Stomach (tissue), 9 donors: Measurements from ENCODE around the gene LYPD6B. TPM values are rescaled to one million over a fixed set of nuclear protein-coding genes. Genes with fewer than 3 reads are reported as not detected.

ENCODE experiments used
- DNase-seq, 2 donors: peaks; one replicate each; pipeline versions ENCODE4 v3.0.0 to v3.0.0-alpha.2; 2013 to 2019
- H3K27ac ChIP-seq, 5 donors: fragments of 200-600 bp in 4 of 5; sonication (generic) in 4 of 5; one replicate each; pipeline ENCODE4 v1.5.1; 2013 to 2019; ENCODE audit warnings: mild to moderate bottlenecking in 1 of 5, moderate library complexity in 1 of 5
- H3K27me3 ChIP-seq, 3 donors: fragments of 200-600 bp; sonication (generic); one replicate each; pipeline ENCODE4 v1.5.1; 2017 to 2019; ENCODE audit warnings: mixed run types in 1 of 3
- H3K36me3 ChIP-seq, 4 donors: fragments of 200-600 bp; sonication (generic); 1 replicate in 3 of 4; 2 replicates in 1 of 4; pipeline ENCODE4 v1.5.1; 2016 to 2019
- H3K4me1 ChIP-seq, 4 donors: fragments of 200-600 bp; sonication (generic); one replicate each; pipeline ENCODE4 v1.5.1; 2016 to 2019
- H3K4me3 ChIP-seq, 4 donors: fragments of 200-600 bp; sonication (generic) in 3 of 4; one replicate each; pipeline ENCODE4 v1.5.1; 2016 to 2019; ENCODE audit warnings: mild to moderate bottlenecking in 1 of 4
- H3K9me3 ChIP-seq, 4 donors: fragments of 200-600 bp; sonication (generic); one replicate each; pipeline ENCODE4 v1.5.1; 2016 to 2019
- EP300 ChIP-seq: sonication (generic); formaldehyde crosslinking; IDR thresholded peaks from one replicate; pipeline ENCODE4 v1.6.1; 2017; ENCODE audit warnings: antibody characterized with exemption
- POLR2A ChIP-seq, 4 donors: fragments of 450-650 bp; IDR thresholded peaks; one replicate each; pipeline ENCODE4 v1.6.1; 2016; ENCODE audit warnings: antibody characterized with exemption in 4 of 4, control low read depth in 2 of 4, mild to moderate bottlenecking in 1 of 4, moderate library complexity in 1 of 4
- POLR2AphosphoS5 ChIP-seq, 3 donors: sonication (generic); formaldehyde crosslinking; IDR thresholded peaks; one replicate each; pipeline ENCODE4 v1.6.1; 2016; ENCODE audit warnings: antibody characterized with exemption in 3 of 3
- WGBS, 5 donors: extraction: QIAGEN DNeasy Blood & Tissue Kit in 3 of 5; methylation state at CpG; one replicate each; pipeline versions ENCODE4 v1.1.5 to v1.1.7; 2013 to 2018; 5-methylcytosine and 5-hydroxymethylcytosine counted together
- intact Hi-C: fragments of 100-400 bp; cut with DNase I; formaldehyde crosslinking; loops from one replicate; pipeline ENCODE4 v1.15.1; 2023; ENCODE audit warnings: low total_unique reads
- polyA plus RNA-seq, 3 donors: library from polyadenylated mRNA; stranded (reverse); fragments of 200-250 nt; gene quantifications; one replicate each; pipeline ENCODE4 v1.2.3, GENCODE V29; 2013
- total RNA-seq, 5 donors: library from RNA; depleted of rRNA; stranded (reverse); fragments of >200 nt; gene quantifications; one replicate each; pipeline versions ENCODE4 v1.1.0 to v1.2.3, GENCODE V29; 2014 to 2016
- TF ChIP-seq, protein P1 (sequence below), 7 experiments: fragments of 450-650 bp in 4 of 7; fragments of 200-600 bp in 3 of 7; sonication (generic) in 3 of 7; IDR thresholded peaks; one replicate each; pipeline ENCODE4 v1.5.1; 2016 to 2019; ENCODE audit warnings: antibody characterized with exemption in 7 of 7, control low read depth in 2 of 7, mild to moderate bottlenecking in 1 of 7
- donor health status: healthy with polysubstance abuse.
- donor health status: Bipolar disorder and iron deficiency.
- donor health status: healthy.

Gene LYPD6B
- total and polyA plus RNA-seq, 8 donors = 10.9 to 88.7 (median 20.5) TPM; not detected in 1

- no peak overlapping the region for H3K27ac ChIP-seq
- 39 to 63% (median 43%) methylated on average over 2 of the region's 2 CpGs for WGBS, 5 donors
- peaks cover 0 to 7% (median 0%) of the 10 kb centered on the region in 4 donors for H3K36me3 ChIP-seq
- TF ChIP-seq EP300 (no peak), POLR2A (IDR thresholded peaks at IDR 0.05) (no peak), POLR2AphosphoS5 (IDR thresholded peaks at IDR 0.05) (no peak)
- TF ChIP-seq, protein P1, sequence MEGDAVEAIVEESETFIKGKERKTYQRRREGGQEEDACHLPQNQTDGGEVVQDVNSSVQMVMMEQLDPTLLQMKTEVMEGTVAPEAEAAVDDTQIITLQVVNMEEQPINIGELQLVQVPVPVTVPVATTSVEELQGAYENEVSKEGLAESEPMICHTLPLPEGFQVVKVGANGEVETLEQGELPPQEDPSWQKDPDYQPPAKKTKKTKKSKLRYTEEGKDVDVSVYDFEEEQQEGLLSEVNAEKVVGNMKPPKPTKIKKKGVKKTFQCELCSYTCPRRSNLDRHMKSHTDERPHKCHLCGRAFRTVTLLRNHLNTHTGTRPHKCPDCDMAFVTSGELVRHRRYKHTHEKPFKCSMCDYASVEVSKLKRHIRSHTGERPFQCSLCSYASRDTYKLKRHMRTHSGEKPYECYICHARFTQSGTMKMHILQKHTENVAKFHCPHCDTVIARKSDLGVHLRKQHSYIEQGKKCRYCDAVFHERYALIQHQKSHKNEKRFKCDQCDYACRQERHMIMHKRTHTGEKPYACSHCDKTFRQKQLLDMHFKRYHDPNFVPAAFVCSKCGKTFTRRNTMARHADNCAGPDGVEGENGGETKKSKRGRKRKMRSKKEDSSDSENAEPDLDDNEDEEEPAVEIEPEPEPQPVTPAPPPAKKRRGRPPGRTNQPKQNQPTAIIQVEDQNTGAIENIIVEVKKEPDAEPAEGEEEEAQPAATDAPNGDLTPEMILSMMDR (IDR thresholded peaks at IDR 0.05) = no peak
- H3K9me3 ChIP-seq = no peaks in the 10 kb centered on the region
- no peaks in the 10 kb centered on the region for H3K27me3 ChIP-seq
- H3K4me1 ChIP-seq = no peaks in the 10 kb centered on the region
- intact Hi-C loops = no loop called here
- H3K4me3 ChIP-seq = no peak overlapping the region
- no peak for DNase-seq
Measured at GRCh38 chr2:149152469-149152953, 114.0 kb downstream of the LYPD6B start.

DNA sequence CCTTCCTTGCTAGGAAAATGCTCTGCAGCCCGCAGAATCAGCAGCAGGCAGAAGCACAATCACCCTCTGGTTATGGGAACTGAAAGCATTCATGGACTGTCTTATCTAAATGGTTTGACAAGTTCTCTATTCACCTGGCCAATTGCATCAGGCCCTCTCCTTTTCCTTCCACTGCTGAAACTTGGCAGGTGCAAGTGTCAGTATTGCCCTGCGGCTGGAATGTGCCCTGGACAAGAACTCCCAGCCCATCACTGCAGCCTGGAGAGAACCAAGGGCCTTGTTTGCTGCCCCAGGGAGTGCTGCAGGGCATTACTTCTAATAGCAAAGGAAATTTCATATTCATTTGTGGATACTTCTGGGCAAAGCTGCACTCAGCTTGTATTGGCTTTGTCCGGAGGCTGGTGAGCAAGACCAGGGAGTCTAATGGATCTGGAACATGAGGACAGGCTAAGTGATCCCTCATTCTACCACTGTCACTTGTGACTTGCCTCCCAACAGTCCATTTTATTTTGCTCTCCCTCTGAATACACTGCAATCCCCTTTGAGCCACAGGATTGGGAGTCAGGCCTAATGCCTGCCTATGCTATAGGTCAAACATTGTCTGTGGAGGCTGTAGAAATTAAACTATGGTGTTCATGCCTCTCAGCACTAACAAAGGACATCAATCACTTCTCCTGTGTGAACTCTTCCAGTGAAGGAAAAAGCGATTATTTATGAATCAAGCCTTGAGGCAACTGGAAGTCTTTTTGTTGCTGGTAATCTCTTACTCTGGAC is 116.9 kb downstream of the LYPD6B start:
- TF ChIP-seq, protein P1 (IDR thresholded peaks at IDR 0.05) = no peak
- TF ChIP-seq POLR2AphosphoS5 (IDR thresholded peaks at IDR 0.05) (no peak), POLR2A (IDR thresholded peaks at IDR 0.05) (no peak), EP300 (no peak)
- WGBS, 5 donors = 72 to 80% (median 76%) methylated on average over 4 of the region's 4 CpGs
- H3K9me3 ChIP-seq = no peaks in the 10 kb centered on the region
- peaks cover 0 to 2% (median 0%) of the 10 kb centered on the region in 4 donors for H3K4me1 ChIP-seq
- H3K36me3 ChIP-seq = peaks cover 0 to 7% (median 0%) of the 10 kb centered on the region in 4 donors
- no peak for DNase-seq
- intact Hi-C loops = no loop called here
- no peaks in the 10 kb centered on the region for H3K27me3 ChIP-seq
- H3K27ac ChIP-seq = no peak overlapping the region
- H3K4me3 ChIP-seq = no peak overlapping the region

DNA sequence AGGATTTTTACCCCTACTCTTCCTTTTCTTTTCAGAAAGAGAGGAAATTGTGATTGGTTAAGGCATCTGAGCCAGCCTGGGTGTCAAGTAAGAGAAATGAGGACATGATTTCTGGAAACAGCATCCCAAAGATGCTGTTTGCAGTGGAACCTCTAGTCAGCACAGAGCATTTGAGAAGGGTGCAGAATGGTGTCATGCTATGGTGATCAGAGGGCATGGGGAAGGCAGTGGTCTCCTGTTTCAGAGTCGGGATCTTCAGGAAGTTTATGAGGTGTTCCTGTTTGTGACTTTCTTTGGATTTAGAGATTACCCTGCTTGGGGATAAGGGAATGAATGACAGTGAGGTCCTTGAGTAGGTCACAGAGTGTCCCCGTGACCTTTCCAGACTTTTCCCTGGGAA is 117.5 kb downstream of the LYPD6B start:
- no peaks in the 10 kb centered on the region for H3K27me3 ChIP-seq
- H3K36me3 ChIP-seq = peaks cover 0 to 7% (median 0%) of the 10 kb centered on the region in 4 donors
- DNase-seq = no peak
- H3K9me3 ChIP-seq = no peaks in the 10 kb centered on the region
- peaks cover 0 to 8% (median 0%) of the 10 kb centered on the region in 4 donors for H3K4me1 ChIP-seq
- intact Hi-C loops = no loop called here
- TF ChIP-seq EP300 (no peak), POLR2A (IDR thresholded peaks at IDR 0.05) (no peak), POLR2AphosphoS5 (IDR thresholded peaks at IDR 0.05) (no peak)
- TF ChIP-seq, protein P1 (IDR thresholded peaks at IDR 0.05) = no peak
- no peak overlapping the region for H3K27ac ChIP-seq
- H3K4me3 ChIP-seq = no peak overlapping the region
- WGBS, 5 donors = 81 to 94% (median 86%) methylated on average over 2 of the region's 2 CpGs

DNA sequence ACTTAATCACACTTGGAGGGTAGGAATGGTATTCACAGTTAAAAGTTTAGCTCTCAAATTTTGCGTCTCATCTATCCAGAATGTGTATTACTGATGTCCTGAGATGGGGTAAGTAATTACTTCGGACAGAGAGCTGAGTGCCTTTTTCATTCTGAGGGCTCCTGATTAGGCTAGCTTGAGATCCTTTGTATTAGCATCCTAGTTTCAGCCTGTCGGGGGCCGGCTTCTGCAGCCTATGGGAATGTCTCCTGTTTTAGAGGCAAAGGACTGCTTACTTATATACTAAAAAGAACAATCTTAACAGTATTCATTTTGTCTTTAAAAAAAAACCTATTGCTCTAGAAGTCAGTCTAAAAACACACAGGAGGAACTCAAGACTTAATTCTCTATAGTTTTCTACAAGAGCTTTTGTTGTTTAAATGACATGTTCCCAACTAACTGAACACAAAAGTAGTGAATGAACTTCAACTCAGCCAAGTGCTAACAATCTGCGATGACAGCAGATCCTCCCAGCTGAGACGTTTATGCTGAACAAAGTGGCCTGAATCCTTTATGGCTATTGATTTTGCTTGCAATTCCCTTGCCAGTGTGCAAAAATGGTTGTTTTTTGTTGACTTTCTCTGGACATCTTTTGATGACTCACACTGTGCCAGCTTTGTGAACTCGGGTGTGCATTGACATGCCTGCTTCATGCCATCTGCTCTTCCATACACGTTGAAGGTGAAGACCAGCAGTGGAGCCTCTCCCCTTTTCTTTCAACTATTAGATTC is 118.7 kb downstream of the LYPD6B start:
- 77 to 85% (median 80%) methylated on average over 8 of the region's 8 CpGs for WGBS, 5 donors
- Histone ChIP-seq H3K27me3 (no peaks in the 10 kb centered on the region), H3K4me3 (no peak overlapping the region), H3K27ac (no peak overlapping the region), H3K9me3 (no peaks in the 10 kb centered on the region), H3K36me3 (peaks cover 0 to 7% (median 0%) of the 10 kb centered on the region in 4 donors), H3K4me1 (peaks cover 0 to 13% (median 0%) of the 10 kb centered on the region in 4 donors)
- TF ChIP-seq POLR2AphosphoS5 (IDR thresholded peaks at IDR 0.05) (no peak), EP300 (no peak), POLR2A (IDR thresholded peaks at IDR 0.05) (no peak)
- TF ChIP-seq, protein P1 (IDR thresholded peaks at IDR 0.05) = no peak
- intact Hi-C loops = no loop called here
- no peak for DNase-seq
